ENCODE measurements around the gene ANXA3. TPM values are rescaled to one million over a fixed set of nuclear protein-coding genes. Genes with fewer than 3 reads are reported as not detected.

ANXA3 gene
- total RNA-seq, 1 experiment from 2014 or later = 0.86 TPM

DNA sequence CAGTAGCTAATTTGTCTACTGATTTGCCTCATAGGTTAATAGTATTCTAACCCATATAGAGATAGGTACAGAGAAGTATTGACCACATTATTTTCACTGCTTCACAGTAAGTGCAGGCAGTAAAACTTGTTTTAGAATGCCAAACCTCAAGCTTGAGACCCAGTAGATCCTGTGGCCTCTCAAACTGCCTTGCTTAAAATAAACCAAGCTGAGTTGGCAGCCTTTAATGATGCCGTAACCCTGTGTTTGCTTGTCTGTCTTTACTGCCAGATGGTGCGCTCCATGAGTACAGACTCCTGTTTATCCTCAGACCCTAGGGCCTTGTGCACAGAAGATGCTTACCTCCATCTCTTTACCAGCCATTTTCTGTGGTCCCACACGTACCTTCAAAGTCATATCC is 50.8 kb downstream of the ANXA3 start:
- Histone ChIP-seq H3K4me3 (ENCODE audit: low read depth, low read length, poor library complexity, severe bottlenecking) (no peak overlapping the region), H3K9me3 (ENCODE audit: low read depth, low read length, poor library complexity, severe bottlenecking) (no peaks in the 10 kb centered on the region), H3K4me1 (ENCODE audit: insufficient read depth, low read length, poor library complexity, severe bottlenecking) (no peaks in the 10 kb centered on the region), H3K27me3 (replicated peaks; ENCODE audit: insufficient read depth, low read depth, low read length, poor library complexity) (no peaks in the 10 kb centered on the region), H3K27ac (ENCODE audit: low read depth, low read length, poor library complexity, severe bottlenecking) (no peak overlapping the region), H3K36me3 (ENCODE audit: insufficient read depth, low read length, poor library complexity, severe bottlenecking) (no peaks in the 10 kb centered on the region)
- POLR2A ChIA-PET (ENCODE audit: low non-redundant PET) = no interaction called here
- CTCF ChIA-PET = interaction anchor here (0.7 kb wide), 1 partner anchor 74 kb away, joined by 4 read pairs; no protein-coding TSS in a partner anchor
- no peak for DNase-seq (ENCODE audit: low spot score)
- TF ChIP-seq, protein P1, sequence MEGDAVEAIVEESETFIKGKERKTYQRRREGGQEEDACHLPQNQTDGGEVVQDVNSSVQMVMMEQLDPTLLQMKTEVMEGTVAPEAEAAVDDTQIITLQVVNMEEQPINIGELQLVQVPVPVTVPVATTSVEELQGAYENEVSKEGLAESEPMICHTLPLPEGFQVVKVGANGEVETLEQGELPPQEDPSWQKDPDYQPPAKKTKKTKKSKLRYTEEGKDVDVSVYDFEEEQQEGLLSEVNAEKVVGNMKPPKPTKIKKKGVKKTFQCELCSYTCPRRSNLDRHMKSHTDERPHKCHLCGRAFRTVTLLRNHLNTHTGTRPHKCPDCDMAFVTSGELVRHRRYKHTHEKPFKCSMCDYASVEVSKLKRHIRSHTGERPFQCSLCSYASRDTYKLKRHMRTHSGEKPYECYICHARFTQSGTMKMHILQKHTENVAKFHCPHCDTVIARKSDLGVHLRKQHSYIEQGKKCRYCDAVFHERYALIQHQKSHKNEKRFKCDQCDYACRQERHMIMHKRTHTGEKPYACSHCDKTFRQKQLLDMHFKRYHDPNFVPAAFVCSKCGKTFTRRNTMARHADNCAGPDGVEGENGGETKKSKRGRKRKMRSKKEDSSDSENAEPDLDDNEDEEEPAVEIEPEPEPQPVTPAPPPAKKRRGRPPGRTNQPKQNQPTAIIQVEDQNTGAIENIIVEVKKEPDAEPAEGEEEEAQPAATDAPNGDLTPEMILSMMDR (conservative IDR thresholded peaks at IDR 0.05; ENCODE audit: low read depth, low read length) = no peak
- TF ChIP-seq EZH2 (IDR thresholded peaks at IDR 0.05; ENCODE audit: borderline replicate concordance, low read depth, low read length, poor library complexity, severe bottlenecking) = no peak
- no TSS peak for BruUV-seq (replicated peaks)
- intact Hi-C loops (cut with micrococcal nuclease; ENCODE audit: unreplicated experiment) = no loop called here

- ChIA-PET POLR2A (ENCODE audit: low non-redundant PET) (no interaction called here), CTCF (no interaction called here)
- TF ChIP-seq EZH2 (IDR thresholded peaks at IDR 0.05; ENCODE audit: borderline replicate concordance, low read depth, low read length, poor library complexity, severe bottlenecking) = no peak
- TF ChIP-seq, protein P1 (conservative IDR thresholded peaks at IDR 0.05; ENCODE audit: low read depth, low read length) = no peak
- Histone ChIP-seq H3K9me3 (ENCODE audit: low read depth, low read length, poor library complexity, severe bottlenecking) (no peaks in the 10 kb centered on the region), H3K4me3 (ENCODE audit: low read depth, low read length, poor library complexity, severe bottlenecking) (no peak overlapping the region), H3K27me3 (replicated peaks; ENCODE audit: insufficient read depth, low read depth, low read length, poor library complexity) (no peaks in the 10 kb centered on the region), H3K27ac (ENCODE audit: low read depth, low read length, poor library complexity, severe bottlenecking) (no peak overlapping the region), H3K36me3 (ENCODE audit: insufficient read depth, low read length, poor library complexity, severe bottlenecking) (no peaks in the 10 kb centered on the region), H3K4me1 (ENCODE audit: insufficient read depth, low read length, poor library complexity, severe bottlenecking) (no peaks in the 10 kb centered on the region)
- no peak for DNase-seq (ENCODE audit: low spot score)
- intact Hi-C loops (cut with micrococcal nuclease; ENCODE audit: unreplicated experiment) = no loop called here
- BruUV-seq (replicated peaks) = no TSS peak
Measured at GRCh38 chr4:78603384-78603783, 51.8 kb downstream of the ANXA3 start.

DNA sequence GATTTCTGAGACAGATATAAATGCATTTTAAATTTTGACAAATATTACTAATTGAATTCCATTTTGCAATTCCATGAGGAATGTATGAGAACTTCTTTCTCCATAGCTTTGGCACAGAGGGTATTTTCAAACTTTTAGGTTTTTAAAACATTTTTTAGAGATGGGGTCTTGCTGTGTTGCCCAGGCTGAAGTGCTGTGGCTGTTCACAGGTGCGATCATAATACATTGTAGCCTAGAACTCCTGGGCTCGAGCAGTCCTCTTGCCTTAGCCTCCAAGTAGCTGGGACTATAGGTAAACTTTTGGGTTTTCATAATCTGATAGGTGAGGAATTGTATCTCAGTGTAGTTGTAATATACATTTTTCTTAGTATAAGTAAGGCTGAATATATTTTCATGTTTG is 53.4 kb downstream of the ANXA3 start:
- Histone ChIP-seq H3K36me3 (ENCODE audit: insufficient read depth, low read length, poor library complexity, severe bottlenecking) (no peaks in the 10 kb centered on the region), H3K27ac (ENCODE audit: low read depth, low read length, poor library complexity, severe bottlenecking) (no peak overlapping the region), H3K4me1 (ENCODE audit: insufficient read depth, low read length, poor library complexity, severe bottlenecking) (no peaks in the 10 kb centered on the region), H3K9me3 (ENCODE audit: low read depth, low read length, poor library complexity, severe bottlenecking) (no peaks in the 10 kb centered on the region), H3K4me3 (ENCODE audit: low read depth, low read length, poor library complexity, severe bottlenecking) (no peak overlapping the region), H3K27me3 (replicated peaks; ENCODE audit: insufficient read depth, low read depth, low read length, poor library complexity) (no peaks in the 10 kb centered on the region)
- BruUV-seq (replicated peaks) = no TSS peak
- TF ChIP-seq, protein P1 (conservative IDR thresholded peaks at IDR 0.05; ENCODE audit: low read depth, low read length) = no peak
- no peak for TF ChIP-seq EZH2 (IDR thresholded peaks at IDR 0.05; ENCODE audit: borderline replicate concordance, low read depth, low read length, poor library complexity, severe bottlenecking)
- POLR2A ChIA-PET (ENCODE audit: low non-redundant PET) = no interaction called here
- intact Hi-C loops (cut with micrococcal nuclease; ENCODE audit: unreplicated experiment) = no loop called here
- CTCF ChIA-PET = no interaction called here
- no peak for DNase-seq (ENCODE audit: low spot score)

Measured in A673 (cell line).